Suprapubic skin (tissue), 3 donors: ENCODE results near the gene HCN4.

Experiments
- POLR2A ChIP-seq, 2 donors: fragments of 450-650 bp; IDR thresholded peaks; one replicate each; pipeline ENCODE4 v1.6.1; 2017; ENCODE audit warnings: antibody characterized with exemption in 2 of 2, mild to moderate bottlenecking in 2 of 2, moderate library complexity in 2 of 2
- TF ChIP-seq, protein P1 (sequence below), 2 donors: fragments of 200-600 bp in 1 of 2; fragments of 450-650 bp in 1 of 2; sonication (generic) in 1 of 2; IDR thresholded peaks; one replicate each; pipeline ENCODE4 v1.5.1; 2016 to 2019; ENCODE audit warnings: antibody characterized with exemption in 2 of 2, mild to moderate bottlenecking in 1 of 2, moderate library complexity in 1 of 2

DNA sequence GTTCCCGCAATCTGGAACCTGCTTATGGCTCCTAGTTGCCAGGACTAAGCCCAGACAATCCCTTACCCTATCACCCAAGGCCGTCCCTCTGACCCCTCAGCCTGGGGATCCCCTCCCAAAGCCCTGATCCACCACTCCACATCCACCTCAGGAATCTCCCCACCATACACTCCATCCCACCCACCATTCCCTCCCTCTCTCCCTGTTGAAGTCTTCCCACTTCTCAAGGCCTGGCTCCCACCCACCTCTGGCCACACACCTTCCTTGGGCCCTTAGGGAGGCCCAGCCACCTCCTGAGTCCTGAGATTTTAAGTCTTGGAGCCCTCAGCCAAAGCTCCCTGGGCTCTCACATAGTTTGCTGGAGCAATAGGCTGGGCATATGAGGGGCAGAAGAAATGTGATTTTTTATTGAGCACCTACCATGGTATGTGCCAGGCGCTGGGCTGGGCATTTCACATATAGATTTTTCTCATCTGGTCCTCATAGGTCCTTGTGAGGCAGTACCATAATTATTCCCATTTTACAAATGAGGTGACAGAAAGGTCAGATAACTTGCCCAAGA is 48.1 kb downstream of the HCN4 start:
- TF ChIP-seq, protein P1, sequence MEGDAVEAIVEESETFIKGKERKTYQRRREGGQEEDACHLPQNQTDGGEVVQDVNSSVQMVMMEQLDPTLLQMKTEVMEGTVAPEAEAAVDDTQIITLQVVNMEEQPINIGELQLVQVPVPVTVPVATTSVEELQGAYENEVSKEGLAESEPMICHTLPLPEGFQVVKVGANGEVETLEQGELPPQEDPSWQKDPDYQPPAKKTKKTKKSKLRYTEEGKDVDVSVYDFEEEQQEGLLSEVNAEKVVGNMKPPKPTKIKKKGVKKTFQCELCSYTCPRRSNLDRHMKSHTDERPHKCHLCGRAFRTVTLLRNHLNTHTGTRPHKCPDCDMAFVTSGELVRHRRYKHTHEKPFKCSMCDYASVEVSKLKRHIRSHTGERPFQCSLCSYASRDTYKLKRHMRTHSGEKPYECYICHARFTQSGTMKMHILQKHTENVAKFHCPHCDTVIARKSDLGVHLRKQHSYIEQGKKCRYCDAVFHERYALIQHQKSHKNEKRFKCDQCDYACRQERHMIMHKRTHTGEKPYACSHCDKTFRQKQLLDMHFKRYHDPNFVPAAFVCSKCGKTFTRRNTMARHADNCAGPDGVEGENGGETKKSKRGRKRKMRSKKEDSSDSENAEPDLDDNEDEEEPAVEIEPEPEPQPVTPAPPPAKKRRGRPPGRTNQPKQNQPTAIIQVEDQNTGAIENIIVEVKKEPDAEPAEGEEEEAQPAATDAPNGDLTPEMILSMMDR (IDR thresholded peaks at IDR 0.05) = no peak
- TF ChIP-seq POLR2A (IDR thresholded peaks at IDR 0.05) = no peak
